Measurements from ENCODE around the gene ANXA5. TPM values are rescaled to one million over a fixed set of nuclear protein-coding genes. Genes with fewer than 3 reads are reported as not detected.

Gene ANXA5
- total and polyA plus RNA-seq, 7 donors: 59.1 to 264 (median 116) TPM

DNA sequence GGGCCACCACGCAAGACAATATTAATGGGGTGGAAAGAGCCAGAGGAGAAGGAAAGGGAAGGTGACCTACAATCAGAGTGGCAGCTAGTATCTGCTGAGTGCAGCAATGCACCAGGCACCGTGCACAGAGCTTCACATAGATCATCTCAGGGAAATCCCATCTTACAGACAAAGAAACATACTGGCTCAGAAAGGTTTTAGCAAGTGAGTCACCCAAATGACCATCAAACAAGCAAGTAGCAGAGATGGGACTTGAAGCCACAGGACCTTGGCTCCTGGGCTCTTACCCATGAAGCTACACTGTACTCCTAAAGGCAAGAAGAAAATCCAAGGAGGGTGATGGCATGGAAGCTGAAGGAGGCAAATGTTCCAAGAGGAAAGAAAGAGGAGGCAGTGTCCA lies 6.8 kb downstream of the ANXA5 start:
- WGBS, 3 donors: 82 to 93% (median 89%) methylated on average over 2 of the region's 2 CpGs
- intact Hi-C loops (cut with DNase I): no loop called here
- H3K36me3 ChIP-seq (ENCODE audit: insufficient read depth in 1 of 2, low read depth in 1 of 2): peaks cover 6 to 24% of the 10 kb centered on the region in 2 donors
- TF ChIP-seq, protein P1, sequence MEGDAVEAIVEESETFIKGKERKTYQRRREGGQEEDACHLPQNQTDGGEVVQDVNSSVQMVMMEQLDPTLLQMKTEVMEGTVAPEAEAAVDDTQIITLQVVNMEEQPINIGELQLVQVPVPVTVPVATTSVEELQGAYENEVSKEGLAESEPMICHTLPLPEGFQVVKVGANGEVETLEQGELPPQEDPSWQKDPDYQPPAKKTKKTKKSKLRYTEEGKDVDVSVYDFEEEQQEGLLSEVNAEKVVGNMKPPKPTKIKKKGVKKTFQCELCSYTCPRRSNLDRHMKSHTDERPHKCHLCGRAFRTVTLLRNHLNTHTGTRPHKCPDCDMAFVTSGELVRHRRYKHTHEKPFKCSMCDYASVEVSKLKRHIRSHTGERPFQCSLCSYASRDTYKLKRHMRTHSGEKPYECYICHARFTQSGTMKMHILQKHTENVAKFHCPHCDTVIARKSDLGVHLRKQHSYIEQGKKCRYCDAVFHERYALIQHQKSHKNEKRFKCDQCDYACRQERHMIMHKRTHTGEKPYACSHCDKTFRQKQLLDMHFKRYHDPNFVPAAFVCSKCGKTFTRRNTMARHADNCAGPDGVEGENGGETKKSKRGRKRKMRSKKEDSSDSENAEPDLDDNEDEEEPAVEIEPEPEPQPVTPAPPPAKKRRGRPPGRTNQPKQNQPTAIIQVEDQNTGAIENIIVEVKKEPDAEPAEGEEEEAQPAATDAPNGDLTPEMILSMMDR (IDR thresholded peaks at IDR 0.05): no peak
- H3K9me3 ChIP-seq: no peaks in the 10 kb centered on the region
- peak overlapping the region; percentile 48 for H3K27ac ChIP-seq
- H3K4me1 ChIP-seq: peaks cover 54% of the 10 kb centered on the region
- DNase-seq (no peak), ATAC-seq (peak; percentile 12 to 54 (median 27))
- no peak overlapping the region for H3K4me3 ChIP-seq
- no peaks in the 10 kb centered on the region for H3K27me3 ChIP-seq (ENCODE audit: insufficient read depth in 3 of 3, low read length in 2 of 3)

DNA sequence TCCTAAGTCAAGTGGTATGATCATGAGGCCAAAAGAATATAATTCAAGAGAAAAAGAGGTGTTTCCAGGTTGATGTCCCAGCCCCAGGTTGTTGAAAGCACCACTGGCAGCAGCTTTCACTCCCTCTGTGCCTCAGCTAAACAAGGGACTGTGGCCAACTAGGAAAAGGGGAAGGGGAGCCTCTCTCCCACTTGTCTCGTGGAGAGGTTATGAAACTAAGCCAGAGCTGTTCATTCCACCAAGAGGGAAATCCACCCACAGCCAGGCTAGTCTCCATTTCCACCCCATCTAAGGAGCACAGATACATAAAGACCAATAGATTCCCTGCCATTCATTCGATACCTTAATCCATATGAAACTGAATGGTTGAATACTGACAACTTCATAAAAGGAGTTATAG lies 8.1 kb downstream of the ANXA5 start:
- no peak for ATAC-seq
- TF ChIP-seq, protein P1 (IDR thresholded peaks at IDR 0.05): no peak
- intact Hi-C loops (cut with DNase I): no loop called here
- peaks cover 6 to 37% of the 10 kb centered on the region in 2 donors for H3K36me3 ChIP-seq (ENCODE audit: insufficient read depth in 1 of 2, low read depth in 1 of 2)
- H3K9me3 ChIP-seq: no peaks in the 10 kb centered on the region
- no peak overlapping the region for H3K27ac ChIP-seq
- peaks cover 45% of the 10 kb centered on the region for H3K4me1 ChIP-seq
- no peak for DNase-seq
- 75 to 86% (median 83%) methylated on average over 2 of the region's 2 CpGs for WGBS, 3 donors
- H3K4me3 ChIP-seq: no peak overlapping the region
- H3K27me3 ChIP-seq (ENCODE audit: insufficient read depth in 3 of 3, low read length in 2 of 3): no peaks in the 10 kb centered on the region

DNA sequence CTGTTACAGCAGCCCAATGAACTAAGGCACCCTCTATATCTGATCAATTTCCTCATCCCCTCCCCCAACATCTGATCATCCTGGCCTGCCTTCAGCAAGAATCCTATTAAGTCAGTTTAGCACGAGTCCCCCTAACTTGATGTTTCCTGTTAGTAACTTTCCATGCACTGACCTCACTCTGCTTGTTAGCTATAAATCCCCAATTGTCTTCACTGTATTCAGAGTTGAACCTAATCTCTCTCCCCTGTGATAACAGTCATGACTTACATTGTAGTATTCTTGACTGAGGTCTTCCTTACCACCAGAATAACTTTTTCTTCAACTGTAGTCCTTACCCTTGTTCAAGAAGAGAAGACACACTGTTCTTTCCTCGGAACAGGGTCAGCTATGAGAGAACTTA lies 8.5 kb downstream of the ANXA5 start:
- ATAC-seq: no peak
- H3K36me3 ChIP-seq (ENCODE audit: insufficient read depth in 1 of 2, low read depth in 1 of 2): peaks cover 6 to 42% of the 10 kb centered on the region in 2 donors
- 70 to 73% (median 72%) methylated on average over 2 of the region's 2 CpGs for WGBS, 3 donors
- no peak for DNase-seq
- intact Hi-C loops (cut with DNase I): no loop called here
- H3K4me1 ChIP-seq: peaks cover 43% of the 10 kb centered on the region
- H3K27ac ChIP-seq: no peak overlapping the region
- H3K27me3 ChIP-seq (ENCODE audit: insufficient read depth in 3 of 3, low read length in 2 of 3): no peaks in the 10 kb centered on the region
- H3K9me3 ChIP-seq: no peaks in the 10 kb centered on the region
- no peak overlapping the region for H3K4me3 ChIP-seq
- TF ChIP-seq, protein P1 (IDR thresholded peaks at IDR 0.05): no peak

DNA sequence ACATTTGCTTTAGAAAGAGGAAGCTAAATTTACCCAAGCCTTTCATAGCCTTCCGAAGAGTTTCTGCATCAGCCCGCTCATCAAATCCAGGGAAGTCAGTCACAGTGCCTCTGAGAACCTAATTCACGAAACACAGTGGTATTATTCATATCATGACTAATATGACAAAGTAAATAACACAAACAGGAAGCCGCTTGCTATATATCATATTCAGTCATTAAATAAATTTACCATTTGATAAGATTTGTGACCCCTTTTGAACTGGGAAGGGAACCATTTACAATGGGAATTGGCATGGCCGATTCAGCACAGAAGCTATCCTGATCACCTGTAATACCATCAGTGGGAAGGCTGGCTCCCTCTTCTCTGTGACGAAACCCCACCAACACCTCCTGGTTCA lies 10.5 kb downstream of the ANXA5 start:
- ATAC-seq (no peak), DNase-seq (no peak)
- Histone ChIP-seq H3K36me3 (ENCODE audit: insufficient read depth in 1 of 2, low read depth in 1 of 2) (peaks cover 6 to 62% of the 10 kb centered on the region in 2 donors), H3K4me1 (peaks cover 25% of the 10 kb centered on the region), H3K9me3 (no peaks in the 10 kb centered on the region), H3K27me3 (ENCODE audit: insufficient read depth in 3 of 3, low read length in 2 of 3) (no peaks in the 10 kb centered on the region), H3K27ac (no peak overlapping the region), H3K4me3 (no peak overlapping the region)
- TF ChIP-seq, protein P1 (IDR thresholded peaks at IDR 0.05): no peak
- 92 to 95% (median 93%) methylated on average over 6 of the region's 6 CpGs for WGBS, 3 donors
- intact Hi-C loops (cut with DNase I): no loop called here

DNA sequence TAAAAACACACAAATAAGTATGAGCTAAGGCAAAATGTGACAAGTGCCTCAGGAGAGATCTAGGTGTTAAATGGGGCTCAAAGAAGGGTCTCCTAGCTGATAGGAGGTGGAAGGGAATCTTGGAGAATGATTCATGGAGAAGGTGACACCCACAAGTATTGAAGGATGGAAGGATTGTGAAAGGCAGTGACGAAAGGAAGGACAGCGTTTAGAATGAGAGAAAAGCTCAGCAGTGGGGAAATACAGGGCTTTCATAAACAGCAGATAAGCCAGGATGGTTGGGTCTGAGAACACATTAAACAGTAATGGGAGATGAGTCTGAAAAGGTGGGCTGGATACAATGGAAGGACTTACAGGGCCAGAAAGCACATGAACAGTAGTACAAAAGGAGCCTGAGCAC lies 11.5 kb downstream of the ANXA5 start:
- no peak for DNase-seq
- Histone ChIP-seq H3K4me1 (peaks cover 15% of the 10 kb centered on the region), H3K4me3 (no peak overlapping the region), H3K9me3 (no peaks in the 10 kb centered on the region), H3K36me3 (ENCODE audit: insufficient read depth in 1 of 2, low read depth in 1 of 2) (peaks cover 11 to 72% of the 10 kb centered on the region in 2 donors), H3K27me3 (ENCODE audit: insufficient read depth in 3 of 3, low read length in 2 of 3) (no peaks in the 10 kb centered on the region), H3K27ac (no peak overlapping the region)
- ATAC-seq: no peak
- TF ChIP-seq, protein P1 (IDR thresholded peaks at IDR 0.05): no peak
- 91 to 94% (median 94%) methylated on average over 2 of the region's 2 CpGs for WGBS, 3 donors
- intact Hi-C loops (cut with DNase I): no loop called here

Measured in psoas muscle (tissue), 8 donors.